Vagina (tissue), 2 donors: Measurements from ENCODE around the gene LRMDA. TPM values are rescaled to one million over a fixed set of nuclear protein-coding genes. Genes with fewer than 3 reads are reported as not detected.
A peak's percentile ranks its signal among the peaks of the same experiment; 100 is the strongest.

Source experiments
- DNase-seq, 2 donors: peaks; one replicate each; pipeline ENCODE4 v3.0.0-alpha.2; 2017; ENCODE audit errors: extremely low spot score in 2 of 2
- H3K27ac ChIP-seq: fragments of 200-600 bp; sonication (generic); one replicate; pipeline ENCODE4 v1.5.1; 2019
- H3K27me3 ChIP-seq: fragments of 200-600 bp; sonication (generic); one replicate; pipeline ENCODE4 v1.5.1; 2019
- H3K36me3 ChIP-seq, 2 donors: fragments of 200-600 bp; sonication (generic); one replicate each; pipeline ENCODE4 v1.5.1; 2017 to 2019
- H3K4me1 ChIP-seq: fragments of 200-600 bp; sonication (generic); one replicate; pipeline ENCODE4 v1.5.1; 2019
- H3K4me3 ChIP-seq, 2 donors: fragments of 200-600 bp; sonication (generic); 1 replicate in 1 of 2; 2 replicates in 1 of 2; pipeline ENCODE4 v1.5.1; 2016 to 2019
- H3K9me3 ChIP-seq: fragments of 200-600 bp; sonication (generic); one replicate; pipeline ENCODE4 v1.5.1; 2019
- CTCF ChIP-seq, 3 experiments: fragments of 450-650 bp in 2 of 3; fragments of 200-600 bp in 1 of 3; sonication (generic) in 1 of 3; IDR thresholded peaks; one replicate each; pipeline ENCODE4 v1.5.1; 2017 to 2019; ENCODE audit warnings: antibody characterized with exemption in 3 of 3, mild to moderate bottlenecking in 2 of 3, moderate library complexity in 2 of 3
- POLR2A ChIP-seq, 2 donors: fragments of 450-650 bp; IDR thresholded peaks; one replicate each; pipeline ENCODE4 v1.6.1; 2017; ENCODE audit warnings: antibody characterized with exemption in 2 of 2, mild to moderate bottlenecking in 2 of 2, moderate library complexity in 2 of 2
- POLR2AphosphoS5 ChIP-seq, 2 donors: sonication (generic); formaldehyde crosslinking; IDR thresholded peaks; one replicate each; pipeline ENCODE4 v1.9.0; 2017; ENCODE audit warnings: antibody characterized with exemption in 2 of 2, mild to moderate bottlenecking in 2 of 2, low read depth in 1 of 2; ENCODE audit not compliant: insufficient read depth in 1 of 2
- intact Hi-C: fragments of 100-400 bp; cut with DNase I; formaldehyde crosslinking; loops from one replicate; pipeline ENCODE4 v1.15.1; 2023
- total RNA-seq: library from RNA; depleted of rRNA; stranded (reverse); fragments of >200 nt; gene quantifications from one replicate; pipeline ENCODE4 v1.2.3, GENCODE V29; 2016

LRMDA gene
- total RNA-seq, 1 donor from 2014 or later = 22.6 TPM

DNA sequence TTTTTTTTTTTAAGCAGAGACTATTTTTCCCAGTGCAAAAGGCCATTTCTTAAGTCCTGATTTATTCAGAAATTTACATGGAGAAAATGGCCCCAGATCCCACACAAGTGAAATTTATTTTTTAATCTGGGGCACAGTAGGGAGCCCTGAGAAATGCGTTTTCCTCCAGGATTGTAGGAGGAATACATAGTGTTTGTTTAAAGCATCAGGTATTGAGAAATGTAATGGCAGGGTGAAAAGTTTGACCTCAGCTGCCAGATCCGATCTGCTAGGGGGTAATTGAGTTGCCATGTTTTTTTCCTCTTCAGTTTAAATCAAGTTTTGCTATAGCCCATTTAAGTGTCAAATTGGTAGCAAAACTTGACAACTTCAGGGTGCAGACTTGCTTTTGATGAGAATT, 110.0 kb downstream of the LRMDA start:
- Histone ChIP-seq H3K9me3 (no peaks in the 10 kb centered on the region), H3K4me3 (no peak overlapping the region), H3K36me3 (no peaks in the 10 kb centered on the region), H3K27me3 (no peaks in the 10 kb centered on the region), H3K4me1 (peaks cover 9% of the 10 kb centered on the region), H3K27ac (no peak overlapping the region)
- DNase-seq = no peak
- TF ChIP-seq CTCF (IDR thresholded peaks at IDR 0.05) = no peak
- no peak for TF ChIP-seq POLR2A (IDR thresholded peaks at IDR 0.05)
- TF ChIP-seq POLR2AphosphoS5 (IDR thresholded peaks at IDR 0.05; ENCODE audit: insufficient read depth in 1 of 2, low read depth in 1 of 2) = no peak
- intact Hi-C loops = loop anchor here (5.0 kb wide), 1 partner anchor 134 kb away; no protein-coding TSS in a partner anchor

DNA sequence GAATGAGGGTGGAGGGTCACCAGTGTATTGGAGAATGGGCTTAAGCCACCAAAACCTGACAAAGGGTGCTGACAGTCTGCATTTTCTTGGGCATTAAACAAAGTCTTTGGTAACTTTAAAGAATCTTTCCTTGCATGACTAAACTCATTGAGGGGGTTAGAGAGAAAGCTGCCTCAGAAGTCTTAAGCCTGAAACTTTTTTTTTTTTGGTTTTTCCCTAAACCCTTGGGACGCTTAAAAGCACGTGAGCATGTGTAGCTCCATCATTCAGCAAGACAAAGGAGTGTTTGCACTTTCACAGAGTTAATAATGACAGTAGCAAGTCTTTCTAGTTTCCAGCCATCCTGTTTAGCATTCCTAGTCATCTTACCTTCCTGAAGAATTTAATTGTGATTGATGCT, 110.7 kb downstream of the LRMDA start:
- TF ChIP-seq CTCF (IDR thresholded peaks at IDR 0.05) (no peak), POLR2A (IDR thresholded peaks at IDR 0.05) (no peak), POLR2AphosphoS5 (IDR thresholded peaks at IDR 0.05; ENCODE audit: insufficient read depth in 1 of 2, low read depth in 1 of 2) (no peak)
- no peaks in the 10 kb centered on the region for H3K9me3 ChIP-seq
- no peaks in the 10 kb centered on the region for H3K36me3 ChIP-seq
- no peak overlapping the region for H3K27ac ChIP-seq
- H3K4me1 ChIP-seq = peaks cover 9% of the 10 kb centered on the region
- no peaks in the 10 kb centered on the region for H3K27me3 ChIP-seq
- no peak overlapping the region for H3K4me3 ChIP-seq
- no peak for DNase-seq
- intact Hi-C loops = loop anchor here (5.0 kb wide), 1 partner anchor 135 kb away; no protein-coding TSS in a partner anchor

DNA sequence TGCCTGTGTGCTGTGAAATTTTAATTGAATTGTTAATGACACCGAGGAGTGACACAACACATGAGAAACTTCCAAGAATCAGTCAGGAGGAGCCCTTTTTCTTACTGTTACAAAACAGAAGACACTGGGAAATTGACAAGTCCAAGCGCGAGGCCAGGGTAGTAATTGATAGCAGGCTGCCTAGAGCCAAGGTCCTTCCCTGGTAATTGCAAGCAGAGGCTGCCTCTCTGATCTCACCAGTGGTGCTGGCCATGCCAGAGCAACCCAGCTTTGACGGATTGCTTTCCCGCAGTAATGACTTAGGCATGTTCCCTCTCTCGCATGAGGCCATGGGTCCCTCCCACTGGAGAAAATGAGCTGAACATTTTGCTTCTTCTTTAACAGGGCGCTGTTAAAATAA, 111.5 kb downstream of the LRMDA start:
- DNase-seq = no peak
- no peak for TF ChIP-seq POLR2A (IDR thresholded peaks at IDR 0.05)
- peak in 1 of 2 donors; percentile 46 for TF ChIP-seq POLR2AphosphoS5 (IDR thresholded peaks at IDR 0.05; ENCODE audit: insufficient read depth in 1 of 2, low read depth in 1 of 2)
- TF ChIP-seq CTCF (IDR thresholded peaks at IDR 0.05) = no peak
- no peak overlapping the region for H3K27ac ChIP-seq

DNA sequence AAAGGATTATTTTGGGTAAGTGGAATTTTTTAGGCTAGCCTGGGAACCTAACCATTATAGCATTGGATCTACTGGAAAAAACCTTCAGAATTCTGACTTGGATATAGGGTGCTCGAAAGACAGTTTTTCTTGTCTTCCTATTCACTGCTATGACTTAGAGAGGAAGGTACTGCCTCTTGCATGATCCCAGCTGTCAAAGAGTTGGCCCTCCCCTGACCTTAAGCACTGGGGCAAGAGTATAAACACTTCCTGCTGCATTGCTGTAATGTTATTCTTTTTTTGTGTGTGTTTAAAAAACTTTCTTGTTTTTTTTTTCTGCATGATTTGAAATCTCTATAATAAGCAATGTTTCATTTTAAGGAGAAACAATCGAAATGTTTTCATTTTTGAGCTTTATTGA, 113.0 kb downstream of the LRMDA start:
- intact Hi-C loops = loop anchor here (5.0 kb wide), 1 partner anchor 137 kb away; no protein-coding TSS in a partner anchor
- Histone ChIP-seq H3K4me1 (peaks cover 9% of the 10 kb centered on the region), H3K9me3 (no peaks in the 10 kb centered on the region), H3K27me3 (no peaks in the 10 kb centered on the region), H3K36me3 (no peaks in the 10 kb centered on the region), H3K4me3 (no peak overlapping the region), H3K27ac (no peak overlapping the region)
- no peak for TF ChIP-seq POLR2AphosphoS5 (IDR thresholded peaks at IDR 0.05; ENCODE audit: insufficient read depth in 1 of 2, low read depth in 1 of 2)
- TF ChIP-seq CTCF (IDR thresholded peaks at IDR 0.05) = no peak
- no peak for TF ChIP-seq POLR2A (IDR thresholded peaks at IDR 0.05)
- DNase-seq = no peak

More for the DNA sequence above, 111.5 kb downstream of the LRMDA start:
- Histone ChIP-seq H3K4me1 (peaks cover 9% of the 10 kb centered on the region), H3K9me3 (no peaks in the 10 kb centered on the region), H3K36me3 (no peaks in the 10 kb centered on the region), H3K4me3 (no peak overlapping the region), H3K27me3 (no peaks in the 10 kb centered on the region)
- intact Hi-C loops = loop anchor here (5.0 kb wide), 1 partner anchor 136 kb away; no protein-coding TSS in a partner anchor

DNA sequence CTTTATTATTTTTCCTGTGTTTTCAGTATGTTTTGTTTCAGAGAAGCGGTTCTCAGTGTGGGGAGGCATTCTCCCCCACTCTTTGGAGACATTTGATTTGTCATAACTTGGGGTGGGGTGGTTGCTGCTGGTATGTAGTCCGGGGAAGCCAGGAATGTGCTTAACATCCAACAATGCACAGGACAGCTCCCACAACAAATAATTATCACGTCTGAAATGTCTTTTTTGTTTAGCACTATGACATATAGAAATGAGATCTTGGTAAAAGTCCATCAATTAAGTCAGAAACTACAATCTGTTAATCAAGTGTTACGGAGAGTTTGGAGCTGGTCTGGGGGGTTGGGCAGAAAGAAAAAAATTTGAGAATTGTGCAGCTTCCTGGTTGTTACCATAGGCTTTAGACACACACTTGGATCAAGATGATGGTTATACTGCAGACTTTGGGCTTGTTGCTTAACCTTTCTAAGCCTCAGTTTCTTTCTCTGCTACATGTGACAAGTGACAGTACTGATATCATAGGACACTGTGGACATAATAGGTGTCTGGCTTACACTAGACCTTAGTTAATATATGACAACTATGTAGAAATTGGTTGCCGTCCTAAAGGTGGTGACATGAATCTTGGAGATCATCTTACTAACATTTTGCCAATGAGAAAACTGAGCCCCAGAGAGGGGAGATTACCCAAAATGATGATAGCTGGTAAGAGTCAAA, 113.7 kb downstream of the LRMDA start:
- no peaks in the 10 kb centered on the region for H3K27me3 ChIP-seq
- no peak overlapping the region for H3K4me3 ChIP-seq
- no peak for TF ChIP-seq POLR2AphosphoS5 (IDR thresholded peaks at IDR 0.05; ENCODE audit: insufficient read depth in 1 of 2, low read depth in 1 of 2)
- H3K27ac ChIP-seq = no peak overlapping the region
- intact Hi-C loops = loop anchor here (5.0 kb wide), 1 partner anchor 138 kb away; no protein-coding TSS in a partner anchor
- no peaks in the 10 kb centered on the region for H3K9me3 ChIP-seq
- no peak for DNase-seq
- H3K4me1 ChIP-seq = peaks cover 9% of the 10 kb centered on the region
- no peaks in the 10 kb centered on the region for H3K36me3 ChIP-seq
